Measurements from ENCODE around the gene PRR12.

The PRR12 gene

DNA sequence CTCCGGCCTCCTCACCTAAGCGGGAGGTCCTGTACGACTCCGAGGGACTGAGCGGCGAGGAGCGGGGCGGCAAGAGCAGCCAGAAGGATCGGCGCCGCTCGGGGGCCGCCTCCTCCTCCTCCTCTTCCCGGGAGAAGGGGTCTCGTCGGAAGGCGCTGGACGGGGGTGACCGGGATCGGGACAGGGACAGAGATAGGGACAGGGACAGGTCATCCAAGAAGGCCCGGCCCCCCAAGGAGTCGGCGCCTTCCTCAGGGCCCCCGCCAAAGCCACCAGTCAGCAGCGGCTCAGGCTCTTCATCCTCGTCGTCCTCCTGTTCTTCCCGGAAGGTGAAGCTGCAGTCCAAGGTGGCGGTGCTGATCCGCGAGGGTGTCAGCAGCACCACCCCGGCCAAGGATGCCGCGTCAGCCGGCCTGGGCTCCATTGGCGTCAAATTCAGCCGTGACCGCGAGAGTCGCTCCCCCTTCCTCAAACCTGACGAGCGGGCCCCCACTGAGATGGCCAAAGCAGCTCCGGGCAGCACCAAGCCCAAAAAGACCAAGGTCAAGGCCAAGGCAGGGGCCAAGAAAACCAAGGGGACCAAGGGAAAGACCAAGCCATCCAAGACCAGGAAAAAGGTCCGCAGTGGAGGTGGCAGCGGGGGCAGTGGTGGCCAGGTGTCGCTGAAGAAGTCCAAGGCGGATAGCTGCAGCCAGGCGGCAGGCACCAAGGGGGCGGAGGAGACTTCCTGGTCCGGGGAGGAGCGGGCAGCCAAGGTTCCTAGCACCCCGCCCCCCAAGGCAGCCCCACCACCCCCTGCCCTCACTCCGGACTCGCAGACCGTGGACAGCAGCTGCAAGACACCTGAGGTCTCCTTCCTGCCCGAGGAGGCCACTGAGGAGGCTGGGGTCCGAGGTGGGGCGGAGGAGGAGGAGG is 61.8 kb downstream of the PRR12 start:
- Mint-ChIP-seq H3K27me3 (ENCODE audit: low read depth, poor library complexity) (no peaks in the 10 kb centered on the region), H3K4me1 (peaks cover 4% of the 10 kb centered on the region), H3K4me3 (no peak overlapping the region), H3K27ac (no peak overlapping the region), H3K9me3 (no peaks in the 10 kb centered on the region), H3K36me3 (ENCODE audit: low read depth) (peaks cover 50% of the 10 kb centered on the region)
- TF ChIP-seq, protein P1, sequence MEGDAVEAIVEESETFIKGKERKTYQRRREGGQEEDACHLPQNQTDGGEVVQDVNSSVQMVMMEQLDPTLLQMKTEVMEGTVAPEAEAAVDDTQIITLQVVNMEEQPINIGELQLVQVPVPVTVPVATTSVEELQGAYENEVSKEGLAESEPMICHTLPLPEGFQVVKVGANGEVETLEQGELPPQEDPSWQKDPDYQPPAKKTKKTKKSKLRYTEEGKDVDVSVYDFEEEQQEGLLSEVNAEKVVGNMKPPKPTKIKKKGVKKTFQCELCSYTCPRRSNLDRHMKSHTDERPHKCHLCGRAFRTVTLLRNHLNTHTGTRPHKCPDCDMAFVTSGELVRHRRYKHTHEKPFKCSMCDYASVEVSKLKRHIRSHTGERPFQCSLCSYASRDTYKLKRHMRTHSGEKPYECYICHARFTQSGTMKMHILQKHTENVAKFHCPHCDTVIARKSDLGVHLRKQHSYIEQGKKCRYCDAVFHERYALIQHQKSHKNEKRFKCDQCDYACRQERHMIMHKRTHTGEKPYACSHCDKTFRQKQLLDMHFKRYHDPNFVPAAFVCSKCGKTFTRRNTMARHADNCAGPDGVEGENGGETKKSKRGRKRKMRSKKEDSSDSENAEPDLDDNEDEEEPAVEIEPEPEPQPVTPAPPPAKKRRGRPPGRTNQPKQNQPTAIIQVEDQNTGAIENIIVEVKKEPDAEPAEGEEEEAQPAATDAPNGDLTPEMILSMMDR (IDR thresholded peaks at IDR 0.05) = no peak
- no peak for DNase-seq

DNA sequence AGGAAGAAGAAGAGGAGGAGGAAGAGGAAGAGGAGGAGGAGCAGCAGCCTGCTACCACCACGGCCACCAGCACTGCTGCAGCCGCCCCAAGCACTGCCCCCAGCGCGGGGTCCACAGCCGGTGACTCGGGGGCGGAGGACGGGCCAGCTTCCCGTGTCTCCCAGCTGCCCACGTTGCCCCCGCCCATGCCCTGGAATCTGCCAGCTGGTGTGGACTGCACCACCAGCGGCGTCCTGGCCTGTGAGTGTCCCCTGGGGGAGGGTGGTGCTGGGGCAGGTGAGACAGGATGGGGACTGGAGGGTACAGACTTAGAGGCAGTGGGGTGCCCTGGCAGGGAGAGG is 62.5 kb downstream of the PRR12 start:
- Mint-ChIP-seq H3K27me3 (ENCODE audit: low read depth, poor library complexity) (no peaks in the 10 kb centered on the region), H3K9me3 (no peaks in the 10 kb centered on the region), H3K36me3 (ENCODE audit: low read depth) (peaks cover 53% of the 10 kb centered on the region), H3K4me3 (no peak overlapping the region), H3K4me1 (peaks cover 5% of the 10 kb centered on the region), H3K27ac (no peak overlapping the region)
- DNase-seq = no peak
- TF ChIP-seq, protein P1 (IDR thresholded peaks at IDR 0.05) = no peak

DNA sequence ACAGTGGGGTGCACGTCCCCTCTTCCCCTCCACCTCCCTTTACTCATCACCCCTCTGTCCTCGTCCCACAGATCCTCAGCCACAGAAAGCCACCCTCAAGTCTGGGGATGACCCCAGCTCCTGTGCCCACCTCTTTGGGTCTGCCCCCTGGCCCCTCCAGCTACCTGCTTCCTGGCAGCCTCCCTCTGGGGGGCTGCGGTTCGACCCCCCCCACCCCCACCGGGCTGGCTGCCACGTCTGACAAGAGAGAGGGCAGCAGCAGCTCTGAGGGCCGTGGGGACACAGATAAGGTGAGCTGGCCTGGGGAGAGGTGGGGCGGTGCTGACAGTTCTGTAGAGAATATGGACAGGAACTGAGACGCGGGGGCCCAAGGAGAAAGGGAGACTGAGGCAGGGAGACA is 63.6 kb downstream of the PRR12 start:
- H3K27ac Mint-ChIP-seq = peak overlapping the region; percentile 39
- no peaks in the 10 kb centered on the region for H3K27me3 Mint-ChIP-seq (ENCODE audit: low read depth, poor library complexity)
- peaks cover 57% of the 10 kb centered on the region for H3K36me3 Mint-ChIP-seq (ENCODE audit: low read depth)
- no peak for DNase-seq
- TF ChIP-seq, protein P1 (IDR thresholded peaks at IDR 0.05) = no peak
- H3K4me3 Mint-ChIP-seq = no peak overlapping the region
- H3K9me3 Mint-ChIP-seq = no peaks in the 10 kb centered on the region
- H3K4me1 Mint-ChIP-seq = peaks cover 5% of the 10 kb centered on the region

DNA sequence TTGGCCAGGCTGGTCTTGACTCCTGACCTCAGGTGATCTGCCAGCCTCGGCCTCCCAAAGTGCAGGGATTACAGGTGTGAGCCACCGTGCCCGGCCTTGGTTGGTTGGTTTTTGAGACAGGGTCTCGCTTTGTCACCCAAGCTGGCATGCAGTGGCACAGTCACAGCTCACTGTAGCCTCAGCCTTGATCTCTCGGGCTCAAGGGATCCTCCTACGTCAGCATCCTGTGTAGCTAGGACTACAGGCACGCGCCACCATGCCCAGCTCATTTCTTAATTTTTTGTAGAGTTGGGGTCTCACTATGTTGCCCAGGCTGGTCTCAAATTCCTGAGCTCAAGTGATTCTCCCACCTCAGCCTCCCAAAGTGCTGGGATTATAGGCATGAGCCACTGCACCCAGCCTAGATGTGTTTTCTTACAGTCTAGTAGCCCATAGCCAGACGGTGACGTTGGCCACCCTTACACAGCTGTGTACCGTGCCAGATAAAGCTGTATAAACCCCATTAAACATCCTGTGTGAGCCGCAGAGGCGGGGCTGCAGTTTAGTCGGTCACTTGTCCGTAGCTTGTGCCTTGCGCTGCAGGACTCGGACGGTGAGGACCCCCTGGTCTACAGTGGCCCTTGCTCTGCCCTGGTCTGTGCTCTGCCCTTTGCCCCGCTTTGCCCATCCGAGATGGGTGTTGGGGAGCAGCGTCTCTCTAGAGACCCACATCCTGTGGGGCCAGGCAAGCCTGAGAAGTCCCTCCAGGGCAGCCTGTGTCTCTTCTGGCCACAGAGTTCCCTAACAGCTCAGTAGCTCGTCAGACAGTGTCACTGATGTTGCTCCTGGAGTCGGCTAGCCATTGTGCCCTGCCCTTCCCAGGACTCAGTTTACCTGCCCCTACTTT is 64.8 kb downstream of the PRR12 start:
- H3K36me3 Mint-ChIP-seq (ENCODE audit: low read depth) = peaks cover 62% of the 10 kb centered on the region
- peaks cover 5% of the 10 kb centered on the region for H3K4me1 Mint-ChIP-seq
- TF ChIP-seq, protein P1 (IDR thresholded peaks at IDR 0.05) = no peak
- no peaks in the 10 kb centered on the region for H3K27me3 Mint-ChIP-seq (ENCODE audit: low read depth, poor library complexity)
- no peak overlapping the region for H3K4me3 Mint-ChIP-seq
- no peak for DNase-seq
- peak overlapping the region; percentile 92 for H3K27ac Mint-ChIP-seq
- peaks cover 4% of the 10 kb centered on the region for H3K9me3 Mint-ChIP-seq

DNA sequence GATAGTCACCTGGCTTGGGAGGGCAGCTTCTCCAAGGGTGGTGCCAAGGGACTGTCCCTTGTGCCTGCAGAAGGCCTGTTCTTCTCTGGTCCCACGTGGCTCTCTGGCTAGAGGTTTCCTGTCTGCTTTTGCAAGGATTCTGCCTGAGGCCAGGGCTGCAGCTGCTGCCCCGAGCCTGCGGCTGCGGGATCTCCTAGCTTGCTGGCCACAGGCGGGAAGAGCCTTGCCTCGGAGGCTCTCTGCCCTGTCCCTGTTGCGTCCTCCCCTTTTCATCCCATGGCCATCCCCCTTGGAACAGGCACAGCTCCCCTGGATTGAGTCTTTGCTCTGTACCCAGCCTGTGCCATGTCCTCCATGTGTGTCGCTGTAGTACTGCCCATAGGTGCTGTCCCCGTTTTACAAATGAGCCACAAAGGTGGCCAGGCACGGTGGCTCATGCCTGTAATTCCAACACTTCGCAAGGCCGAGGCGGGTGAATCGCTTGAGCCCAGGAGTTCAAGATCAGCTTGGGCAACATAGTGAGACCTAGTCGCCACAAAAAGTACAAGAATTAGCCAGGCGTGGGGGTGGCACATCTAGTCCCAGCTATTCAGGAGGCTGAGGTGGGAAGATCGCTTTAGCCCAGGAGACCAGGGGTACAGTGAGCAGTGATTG is 65.6 kb downstream of the PRR12 start:
- H3K27ac Mint-ChIP-seq = peak overlapping the region; percentile 92
- no peak for DNase-seq
- H3K4me3 Mint-ChIP-seq = no peak overlapping the region
- peaks cover 4% of the 10 kb centered on the region for H3K9me3 Mint-ChIP-seq
- no peaks in the 10 kb centered on the region for H3K27me3 Mint-ChIP-seq (ENCODE audit: low read depth, poor library complexity)
- peaks cover 65% of the 10 kb centered on the region for H3K36me3 Mint-ChIP-seq (ENCODE audit: low read depth)
- peaks cover 5% of the 10 kb centered on the region for H3K4me1 Mint-ChIP-seq
- TF ChIP-seq, protein P1 (IDR thresholded peaks at IDR 0.05) = no peak

All from nephron progenitor cell (in vitro differentiated cells).